AML-193 (cell line): ENCODE data around the gene KRT86.
"Not testable (repeated sequence)": the region's sequence is repeated elsewhere in the genome, so short reads cannot be mapped to it uniquely, and the experiment has no call there.

ENCODE experiments used
- DNase-seq, 2 experiments: peaks; one replicate each; lab custom pipeline; 2025; lab: John Stamatoyannopoulos, UW

KRT86 gene

DNA sequence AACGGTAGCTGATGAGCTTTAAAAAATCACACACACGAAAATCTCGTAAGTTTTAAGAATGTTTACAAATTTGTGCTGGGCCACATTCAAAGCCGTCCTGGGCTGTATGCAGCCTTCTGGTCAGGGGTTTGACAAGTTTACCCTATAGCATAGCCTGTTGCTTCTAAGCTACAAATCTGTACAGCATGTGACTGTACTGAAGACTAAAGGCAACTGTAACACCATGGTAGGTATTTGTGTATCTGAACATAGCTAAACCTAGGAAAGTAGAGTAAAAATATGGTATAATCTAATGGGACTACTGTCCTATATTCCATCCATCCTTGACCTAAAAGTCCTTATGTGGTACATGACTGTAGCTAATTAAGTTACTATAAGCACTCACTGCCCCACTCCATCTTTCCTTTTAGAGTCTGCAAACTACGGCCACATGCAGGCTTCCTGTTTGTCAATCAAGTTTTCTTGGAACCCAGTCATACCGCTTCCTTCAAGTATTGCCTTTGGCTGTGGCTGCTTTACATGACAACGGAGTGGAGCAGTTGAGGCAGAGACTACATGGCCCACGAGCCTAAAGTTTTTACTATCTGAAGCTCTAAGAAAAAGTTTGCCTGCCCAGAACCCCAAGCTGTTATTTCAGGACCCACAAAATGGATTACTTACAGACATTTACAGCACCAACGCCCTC lies 22.9 kb upstream of the KRT86 start:
- DNase-seq = peak in 1 of 2 experiments; percentile 10

GRCh38 chr12:52252175-52252615 lies 22.2 kb upstream of the KRT86 start:
- DNase-seq = not testable (repeated sequence)

GRCh38 chr12:52252728-52253343 lies 21.6 kb upstream of the KRT86 start:
- DNase-seq = no peak

GRCh38 chr12:52253391-52254179 lies 20.9 kb upstream of the KRT86 start:
- no peak for DNase-seq

GRCh38 chr12:52254180-52254964 lies 20.1 kb upstream of the KRT86 start:
- DNase-seq = no peak

- DNase-seq = no peak
These were observed 19.3 kb upstream of the KRT86 start for GRCh38 chr12:52254965-52255751.

GRCh38 chr12:52255926-52256583 lies 18.4 kb upstream of the KRT86 start:
- DNase-seq = no peak

GRCh38 chr12:52256584-52256935 lies 17.9 kb upstream of the KRT86 start:
- no peak for DNase-seq

DNA sequence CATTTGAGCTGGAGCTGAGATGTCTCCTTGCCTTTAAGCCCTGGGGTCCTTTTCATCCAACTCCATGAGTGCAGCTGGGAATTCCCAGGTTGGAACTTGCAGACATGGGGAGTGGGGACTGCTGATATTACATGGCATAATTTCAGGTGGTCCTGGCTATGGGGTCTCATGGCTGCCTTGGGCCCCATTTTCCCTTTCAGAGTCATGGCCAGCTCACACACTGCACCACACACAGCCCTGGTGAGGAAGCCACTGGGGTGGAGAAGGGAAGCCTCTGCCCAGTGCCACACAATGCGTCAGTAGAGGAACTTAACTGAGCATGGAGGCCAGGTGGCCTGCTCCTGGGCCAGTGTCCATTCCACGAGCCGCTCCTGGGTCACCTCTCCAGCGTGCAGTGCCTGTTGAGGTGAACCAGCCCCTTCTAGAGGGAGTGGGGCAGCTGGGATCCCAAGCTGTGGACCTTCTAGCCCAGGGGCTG lies 17.3 kb upstream of the KRT86 start:
- no peak for DNase-seq

DNA sequence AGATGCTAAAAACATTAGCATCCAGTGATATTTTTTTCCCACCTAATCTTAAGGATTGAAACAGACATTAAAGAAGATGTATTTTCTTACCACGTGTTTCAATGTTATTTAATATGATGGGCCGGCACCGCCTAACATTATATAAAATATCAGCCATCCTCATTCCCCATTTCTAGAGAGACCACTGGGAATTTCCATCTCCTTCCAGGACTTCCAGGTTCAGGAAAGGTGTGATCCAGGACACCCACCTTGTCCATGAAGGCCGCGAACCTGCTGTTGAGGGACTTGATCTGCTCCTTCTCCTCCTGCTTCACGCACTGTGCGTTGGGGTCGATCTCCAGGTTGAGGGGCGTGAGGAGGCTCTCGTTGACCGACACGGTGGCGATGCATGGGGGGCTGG lies 16.5 kb upstream of the KRT86 start:
- not testable (repeated sequence) for DNase-seq

GRCh38 chr12:52258335-52258901 lies 16.0 kb upstream of the KRT86 start:
- no peak for DNase-seq

- peak; percentile 22 to 41 for DNase-seq
These were observed 14.7 kb upstream of the KRT86 start for GRCh38 chr12:52259657-52260243.

DNA sequence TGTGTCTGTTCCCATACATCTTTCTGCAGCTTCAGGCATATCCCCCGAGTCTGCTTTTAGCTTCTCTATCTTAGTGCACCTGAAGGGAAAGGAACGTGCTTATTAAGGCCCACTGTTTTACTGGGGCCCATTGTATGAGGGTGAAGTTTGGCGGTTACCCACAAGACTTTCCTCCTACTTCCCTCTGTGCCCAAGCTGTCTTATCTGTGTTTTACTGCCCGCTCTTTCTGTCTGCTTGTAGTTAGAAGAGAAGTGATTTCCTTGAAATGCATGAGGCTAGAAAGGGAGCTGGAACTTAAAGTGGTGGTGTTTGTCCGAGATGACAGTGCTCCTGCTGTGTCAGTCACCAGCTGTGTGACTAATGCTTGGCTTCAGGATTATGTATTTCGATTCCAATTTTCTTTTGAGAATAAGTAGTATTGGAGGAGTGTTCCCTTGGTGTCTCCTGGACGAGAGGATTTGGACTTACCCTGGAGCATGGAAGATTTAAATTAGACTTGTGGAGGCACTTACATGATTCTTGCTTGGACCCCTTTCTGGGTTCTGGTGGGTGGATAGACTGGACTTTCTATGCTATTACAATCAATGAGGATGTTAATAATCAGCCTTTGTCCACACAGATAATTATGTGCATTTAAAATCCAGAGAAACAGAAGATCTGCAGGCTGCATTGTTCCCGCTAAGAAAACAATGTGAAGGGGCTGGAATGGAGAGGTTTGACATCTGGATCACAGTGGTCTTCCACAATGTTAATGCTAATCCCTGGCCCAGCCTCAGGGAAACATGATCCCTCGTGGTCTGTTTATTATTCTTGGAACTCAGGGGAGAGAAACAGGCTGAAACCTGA lies 13.9 kb upstream of the KRT86 start:
- peak; percentile 23 to 46 for DNase-seq

- no peak for DNase-seq
These were observed 13.3 kb upstream of the KRT86 start for GRCh38 chr12:52261208-52261484.

- no peak for DNase-seq
These were observed 12.2 kb upstream of the KRT86 start for GRCh38 chr12:52262286-52262685.

GRCh38 chr12:52263761-52264434 lies 10.5 kb upstream of the KRT86 start:
- DNase-seq = no peak

DNA sequence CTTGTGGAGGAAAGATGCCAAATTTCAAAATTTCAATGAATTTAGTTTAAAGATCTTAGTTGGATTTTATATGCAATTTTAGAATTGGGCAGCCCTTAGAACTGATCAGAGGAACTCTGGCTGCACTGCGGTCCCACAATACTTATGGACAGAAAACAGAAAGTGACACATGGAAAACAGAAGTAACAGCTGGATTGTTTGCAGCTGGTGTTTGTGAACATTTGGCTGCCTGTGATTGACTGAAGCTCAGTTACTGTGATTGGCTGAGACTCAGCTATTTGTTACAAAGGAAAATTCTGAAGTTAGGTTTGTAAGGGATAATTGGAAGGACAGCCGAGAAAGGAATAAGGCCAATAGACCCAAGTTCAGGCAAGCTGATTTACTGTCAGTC lies 10.0 kb upstream of the KRT86 start:
- no peak for DNase-seq

GRCh38 chr12:52266514-52266913 lies 7.9 kb upstream of the KRT86 start:
- no peak for DNase-seq

DNA sequence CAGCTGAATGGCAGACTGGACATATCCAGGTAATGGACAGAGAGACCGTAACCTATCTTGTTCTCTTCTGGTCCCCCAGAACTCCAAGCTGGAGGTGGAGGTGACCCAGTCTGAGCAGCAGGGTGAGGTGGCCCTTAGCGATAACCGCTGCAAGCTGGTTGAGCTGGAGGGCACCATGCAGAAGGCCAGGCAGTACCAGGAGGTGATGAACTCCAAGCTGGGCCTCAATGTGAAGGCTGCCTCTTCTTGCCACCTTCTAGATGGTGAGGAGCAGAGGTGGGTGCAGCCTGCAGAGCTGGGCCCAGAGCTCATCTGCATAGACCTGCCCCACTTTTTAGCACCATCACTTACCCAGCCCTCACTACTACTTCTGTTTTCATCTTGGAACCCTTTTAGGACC lies 7.2 kb upstream of the KRT86 start:
- DNase-seq = no peak
